Left cardiac atrium (tissue), 4 donors: ENCODE data around the gene EPN3. TPM values are rescaled to one million over a fixed set of nuclear protein-coding genes. Genes with fewer than 3 reads are reported as not detected.

ENCODE experiments used
- ATAC-seq, 2 donors: fragments of 200-7000 bp; cut with Tn5 transposase; one replicate each; pipeline ENCODE4 v1.9.1; 2020; ENCODE audit warnings: mild to moderate bottlenecking in 2 of 2, moderate library complexity in 2 of 2
- DNase-seq: peaks from one replicate; pipeline ENCODE4 v3.0.0-alpha.2; 2020
- intact Hi-C, 2 donors: fragments of 100-400 bp; cut with DNase I; formaldehyde crosslinking; loops; one replicate each; pipeline versions ENCODE4 v1.14.1 to v1.15.1; 2022 to 2023
- total RNA-seq, 2 donors: library from RNA; stranded (reverse); fragmentation: NEBNext Ultra II Directional; extraction: Animal tissue kit (Norgen Biotek cat#: 25700); gene quantifications; one replicate each; pipeline ENCODE4 v1.2.1, GENCODE V29; 2021
- donor health status: DM: no; HTN: yes; CAD: no.
- donor health status: DM: no; HTN: yes; CAD: no; lungs with severe emphysema.
- donor health status: DM: yes; HTN: yes; CAD: no.
- donor health status: Dilated cardiomyopathy.

Gene EPN3
- total RNA-seq, 2 donors from 2014 or later: 7.0 to 16.1 TPM

- DNase-seq (no peak), ATAC-seq (no peak)
- intact Hi-C loops: no loop called here
Observed at GRCh38 chr17:50529849-50530248, 2.7 kb upstream of the EPN3 start.

GRCh38 chr17:50531428-50532025, 1.0 kb upstream of the EPN3 start:
- peak in 1 of 2 donors; percentile 11 for ATAC-seq
- intact Hi-C loops: loop anchor here in 1 of 2 donors (2.0 kb wide), 1 partner anchor 49 kb away; no protein-coding TSS in a partner anchor
- DNase-seq: no peak

- ATAC-seq: peak in 1 of 2 donors; percentile 8
- intact Hi-C loops: loop anchor here in 1 of 2 donors (2.0 kb wide), 1 partner anchor 50 kb away; no protein-coding TSS in a partner anchor
- DNase-seq: no peak
Observed at GRCh38 chr17:50533185-50533584, 650 bp downstream of the EPN3 start.

DNA sequence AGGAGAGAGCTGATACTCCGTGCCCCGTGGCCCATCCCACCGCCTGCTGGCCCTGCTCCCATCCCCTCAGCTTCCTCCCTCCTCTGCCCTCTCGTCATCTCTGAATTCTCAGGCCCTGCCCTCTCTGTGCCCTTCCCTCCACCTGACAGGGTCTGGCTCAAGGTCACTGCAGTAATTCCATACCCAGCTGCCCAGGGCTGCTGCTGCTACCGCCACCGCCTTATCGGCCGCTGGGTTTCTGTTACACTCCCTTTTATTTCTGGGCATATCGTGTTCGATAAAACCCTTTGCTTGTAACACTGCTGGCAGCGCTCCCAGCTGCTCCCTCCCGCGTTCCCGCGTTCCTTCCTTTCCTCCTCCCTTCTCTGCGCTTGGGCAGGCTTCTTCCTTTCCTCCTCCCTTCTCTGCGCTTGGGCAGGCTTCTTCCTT, 1.2 kb downstream of the EPN3 start:
- peak; percentile 79 for DNase-seq
- peak; percentile 62 to 74 for ATAC-seq
- intact Hi-C loops: loop anchor here in 1 of 2 donors (2.0 kb wide), 1 partner anchor 51 kb away; no protein-coding TSS in a partner anchor

DNA sequence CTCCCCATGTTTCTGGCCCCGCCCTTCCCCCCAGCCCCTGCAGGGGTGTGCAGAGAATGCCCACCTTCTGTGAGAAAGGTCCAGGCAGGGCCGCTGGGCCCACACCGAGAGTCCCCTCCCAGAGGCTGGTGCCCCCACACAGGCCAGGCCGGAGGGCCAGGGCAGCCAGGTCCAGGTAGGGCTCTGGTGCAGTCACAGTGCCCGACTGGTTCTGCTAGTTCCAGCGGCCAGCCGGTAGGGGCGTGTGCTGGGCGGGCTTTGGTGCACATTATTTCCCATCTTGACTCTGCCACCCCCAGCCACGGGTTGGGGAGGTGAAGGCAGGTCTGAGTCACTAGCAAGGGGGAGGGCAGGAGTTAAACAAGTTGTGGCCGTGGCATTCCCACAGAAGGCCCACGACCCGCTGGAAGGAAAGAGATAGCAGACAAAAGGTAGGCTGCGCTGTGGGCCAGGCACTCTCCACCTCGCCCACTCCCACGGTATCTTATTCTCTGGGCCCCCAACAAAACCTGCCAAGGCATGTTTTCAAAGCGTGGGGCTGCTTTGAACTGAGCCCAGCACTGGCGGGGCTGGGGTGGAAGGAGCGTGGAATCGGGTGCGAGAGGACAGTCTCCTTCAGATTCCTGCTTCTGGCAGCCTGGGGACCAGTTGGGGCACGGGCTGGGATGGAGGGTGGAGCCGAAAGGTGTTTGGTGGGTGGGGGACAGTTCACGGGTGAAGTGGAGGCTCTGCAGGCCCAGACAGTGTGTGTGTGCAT, 1.9 kb downstream of the EPN3 start:
- DNase-seq: peak; percentile 48
- intact Hi-C loops: no loop called here
- ATAC-seq: peak; percentile 58 to 71

DNA sequence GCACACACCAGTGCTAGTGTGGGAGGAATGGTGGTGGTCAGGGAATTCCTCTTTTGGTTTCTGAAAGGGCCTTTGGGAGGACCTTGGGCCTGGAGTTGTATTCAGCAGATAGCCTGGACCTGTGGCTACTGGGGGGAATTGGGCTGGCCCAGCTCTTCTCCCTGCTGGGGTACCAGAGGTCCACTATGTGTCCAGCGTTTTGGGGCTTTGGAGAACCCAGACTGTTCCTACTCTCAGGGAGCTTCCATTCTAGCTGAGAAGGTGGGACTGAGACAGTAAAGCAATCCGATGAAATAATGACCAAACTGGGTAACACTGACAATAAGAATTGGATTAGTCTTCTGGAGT, 2.4 kb downstream of the EPN3 start:
- no peak for ATAC-seq
- no peak for DNase-seq
- intact Hi-C loops: no loop called here

- DNase-seq (no peak), ATAC-seq (no peak)
- intact Hi-C loops: no loop called here
Observed at GRCh38 chr17:50535407-50535806, 2.9 kb downstream of the EPN3 start.

GRCh38 chr17:50536683-50537646, 4.4 kb downstream of the EPN3 start:
- ATAC-seq (no peak), DNase-seq (no peak)
- intact Hi-C loops: no loop called here

DNA sequence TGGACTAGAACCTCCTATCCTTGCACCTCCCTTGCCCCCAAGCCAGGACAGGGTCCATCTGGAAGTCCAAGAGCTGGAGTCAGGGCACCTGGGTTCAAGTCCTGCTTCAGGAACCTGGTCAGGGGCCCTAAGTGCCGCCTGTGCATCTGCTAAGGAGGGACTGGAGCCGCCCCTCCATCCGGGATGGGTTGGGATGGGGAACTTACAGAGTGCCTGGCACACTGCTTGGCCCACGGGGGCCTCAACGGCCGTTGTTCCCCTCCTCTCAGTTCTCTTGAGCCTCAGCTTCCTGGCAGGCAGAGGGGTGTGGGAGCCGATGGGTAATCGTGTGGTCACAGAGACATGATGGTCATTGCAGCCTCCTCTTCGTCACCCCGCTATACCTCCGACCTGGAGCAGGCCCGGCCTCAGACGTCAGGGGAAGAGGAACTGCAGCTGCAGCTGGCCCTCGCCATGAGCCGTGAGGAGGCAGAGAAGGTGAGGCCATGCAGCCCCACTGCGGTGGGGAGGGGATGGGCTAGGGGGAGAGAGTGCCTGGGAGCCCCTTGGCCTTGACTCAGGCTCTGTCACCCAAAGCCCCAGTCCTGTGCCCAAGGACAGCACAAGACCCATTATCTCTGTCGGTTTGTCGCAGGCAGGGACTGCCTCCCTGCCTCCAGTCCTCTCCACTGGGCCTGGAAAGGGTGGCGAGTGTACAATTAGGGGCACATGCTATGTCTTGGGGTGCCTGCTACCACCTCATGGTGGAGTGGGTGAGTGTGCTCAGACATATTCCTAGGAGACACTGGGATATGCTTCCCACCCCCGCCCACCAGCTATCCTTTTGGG, 5.4 kb downstream of the EPN3 start:
- intact Hi-C loops: no loop called here
- DNase-seq: no peak
- no peak for ATAC-seq

GRCh38 chr17:50538549-50539410, 6.2 kb downstream of the EPN3 start:
- no peak for DNase-seq

DNA sequence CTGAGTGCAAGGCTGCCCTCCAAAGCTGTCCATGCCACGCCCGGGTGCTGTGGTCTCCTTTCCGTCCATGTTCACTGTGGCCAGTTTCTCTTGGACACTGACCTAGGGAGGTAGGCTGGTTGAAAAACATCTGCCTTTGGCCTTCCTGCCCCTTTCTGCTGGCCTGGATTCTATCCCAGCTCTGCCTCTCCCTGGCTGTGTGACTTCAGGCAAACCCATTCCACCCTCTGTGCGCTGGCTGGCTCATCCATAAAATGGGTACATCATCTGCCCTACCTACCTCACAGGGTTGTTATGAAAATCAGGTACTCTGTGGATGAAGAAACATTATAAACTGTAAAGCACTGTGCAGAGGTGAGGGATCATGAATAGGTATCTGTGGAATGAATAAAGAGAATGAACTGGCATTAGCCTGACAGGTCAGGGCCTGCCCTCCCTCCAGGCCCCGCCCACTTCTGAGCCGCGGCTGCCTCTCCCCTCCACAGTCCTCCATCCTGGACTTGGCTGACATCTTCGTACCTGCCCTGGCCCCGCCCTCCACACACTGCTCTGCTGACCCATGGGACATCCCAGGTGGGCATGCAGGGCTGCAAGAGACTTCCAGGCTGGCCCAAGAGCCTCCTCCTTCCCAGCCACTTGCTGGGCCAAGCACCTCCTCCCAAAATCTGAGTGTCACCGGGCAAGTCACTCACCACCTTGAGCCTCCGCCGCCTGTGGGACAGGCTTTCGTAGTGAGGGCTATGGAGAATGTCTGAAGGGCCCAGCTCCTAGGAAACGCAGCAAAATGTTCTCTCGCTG, 7.4 kb downstream of the EPN3 start:
- ATAC-seq: no peak
- DNase-seq: no peak
- intact Hi-C loops: loop anchor here (10.0 kb wide), 3 partner anchors 55 to 415 kb away; no protein-coding TSS in a partner anchor

More at GRCh38 chr17:50538549-50539410, 6.2 kb downstream of the EPN3 start:
- intact Hi-C loops: no loop called here
- ATAC-seq: no peak

- intact Hi-C loops: loop anchor here (10.0 kb wide), 3 partner anchors 56 to 414 kb away; no protein-coding TSS in a partner anchor
- DNase-seq: no peak
- no peak for ATAC-seq
Observed at GRCh38 chr17:50540560-50541401, 8.2 kb downstream of the EPN3 start.

- no peak for DNase-seq
- ATAC-seq: no peak
- intact Hi-C loops: loop anchor here (10.0 kb wide), 3 partner anchors 57 to 413 kb away; no protein-coding TSS in a partner anchor
Observed at GRCh38 chr17:50541402-50541715, 8.8 kb downstream of the EPN3 start.

DNA sequence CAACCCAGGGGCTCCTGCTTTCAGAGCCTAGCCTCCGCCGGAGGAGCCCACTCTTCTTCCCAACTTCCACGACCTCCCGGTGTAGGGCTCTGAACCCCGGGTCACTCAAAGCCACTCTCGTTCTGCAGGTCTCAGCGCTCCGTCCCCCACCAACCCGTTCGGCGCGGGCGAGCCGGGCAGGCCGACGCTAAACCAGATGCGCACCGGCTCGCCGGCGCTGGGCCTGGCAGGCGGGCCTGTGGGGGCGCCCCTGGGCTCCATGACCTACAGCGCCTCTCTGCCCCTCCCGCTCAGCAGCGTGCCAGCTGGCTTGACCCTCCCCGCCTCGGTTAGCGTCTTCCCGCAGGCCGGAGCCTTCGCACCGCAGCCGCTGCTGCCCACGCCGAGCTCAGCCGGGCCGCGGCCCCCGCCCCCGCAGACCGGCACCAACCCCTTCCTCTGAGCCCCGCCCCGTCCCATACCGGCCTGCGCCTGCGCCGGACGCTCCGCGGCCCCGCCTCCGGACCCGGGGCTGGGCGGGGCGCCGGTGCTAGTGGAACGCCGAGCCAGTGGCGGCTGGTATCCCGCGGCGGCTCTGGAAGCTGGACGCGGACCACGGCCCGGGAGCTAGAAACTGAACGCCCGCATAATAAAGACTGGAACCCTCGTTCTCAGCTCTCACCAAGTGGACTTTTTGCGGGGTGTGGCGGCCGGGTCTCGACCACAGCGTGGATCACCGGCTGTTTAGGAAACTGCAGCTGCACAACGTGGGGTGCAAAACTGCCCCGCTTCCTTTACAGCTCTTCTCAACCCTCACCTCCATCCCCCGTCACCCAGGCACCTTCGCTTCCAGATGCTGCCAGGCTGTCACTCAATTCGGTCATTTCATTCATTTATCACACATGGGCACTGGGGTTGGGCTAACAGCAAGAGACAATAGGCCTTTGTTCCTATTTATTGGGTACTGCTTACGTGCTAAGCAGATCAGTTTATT, 9.5 kb downstream of the EPN3 start:
- intact Hi-C loops: loop anchor here (10.0 kb wide), 3 partner anchors 57 to 413 kb away; no protein-coding TSS in a partner anchor
- ATAC-seq: peak; percentile 95
- peak; percentile 90 for DNase-seq
